ENCODE results near the gene PARD6B. TPM values are rescaled to one million over a fixed set of nuclear protein-coding genes. Genes with fewer than 3 reads are reported as not detected.

Gene PARD6B
- polyA plus RNA-seq, 1 of the 3 experiments (the other 2 are of a cell fraction) = 0.49 TPM

DNA sequence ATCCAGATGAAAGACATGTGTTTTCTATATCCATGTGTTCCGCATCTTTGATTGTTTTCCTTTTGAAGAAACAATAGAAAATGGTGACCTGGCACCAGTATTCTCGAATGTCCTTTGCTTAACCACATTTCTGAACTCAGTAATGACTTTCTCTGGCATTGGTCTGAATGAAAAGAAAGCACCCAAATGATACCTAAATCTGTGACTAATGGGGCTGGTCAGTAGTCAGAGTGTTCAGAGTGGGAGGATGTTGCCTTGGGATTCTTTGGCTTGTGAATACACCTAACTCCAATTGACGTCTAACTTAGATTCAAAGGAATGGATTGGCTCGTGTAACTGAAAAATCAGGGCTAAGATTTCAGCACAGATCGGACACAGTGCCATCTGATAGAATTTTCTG is 27.1 kb downstream of the PARD6B start:
- no peak overlapping the region for H3K27ac ChIP-seq (ENCODE audit: low read depth in 2 of 2, low read length in 1 of 2)
- H3K27me3 ChIP-seq (ENCODE audit: insufficient read depth) = no peaks in the 10 kb centered on the region
- no peak overlapping the region for H3K4me3 ChIP-seq (ENCODE audit: low read depth in 2 of 2, low read length in 1 of 2)
- H3K79me2 ChIP-seq (ENCODE audit: insufficient read depth) = no peaks in the 10 kb centered on the region
- ChIA-PET CTCF (interaction anchor here (1.3 to 1.9 kb wide), 2 partner anchors 9 to 36 kb away, joined by 3 to 7 read pairs; partner anchors contain the start of gene BCAS4), POLR2A (no interaction called here)
- no peak overlapping the region for H3K4me2 ChIP-seq
- no peak overlapping the region; the same call in 1 of the 2 replicates for H2AFZ ChIP-seq (ENCODE audit: low read depth)
- H4K20me1 ChIP-seq (ENCODE audit: insufficient read depth) = no peaks in the 10 kb centered on the region
- no peak overlapping the region for H3K9ac ChIP-seq
- H3F3A ChIP-seq (replicated peaks; ENCODE audit: insufficient read depth) = peaks cover 21% of the 10 kb centered on the region
- peaks cover 10 to 20% of the 10 kb centered on the region in 2 experiments; a peak in 3 of 4 replicates for H3K4me1 ChIP-seq (ENCODE audit: control insufficient read depth in 1 of 2, insufficient read depth in 2 of 2, low read depth in 1 of 2, low read length in 1 of 2)
- DNase-seq = no peak
- 88% methylated on average over 5 of the region's 5 CpGs for WGBS (ENCODE audit: low lambda C conversion rate)
- H3K36me3 ChIP-seq (replicated peaks in 1 of 2; ENCODE audit: control insufficient read depth in 1 of 2, insufficient read depth in 2 of 2, low read length in 1 of 2) = no peaks in the 10 kb centered on the region
- TF ChIP-seq POLR2AphosphoS5 (IDR thresholded peaks at IDR 0.05; ENCODE audit: low read depth, low read length) = no peak
- TF ChIP-seq CHD2 (IDR thresholded peaks at IDR 0.05; ENCODE audit: low read length, partially characterized antibody) = no peak
- no peak for TF ChIP-seq FOSL2 (IDR thresholded peaks at IDR 0.05; ENCODE audit: borderline replicate concordance, low read depth)
- H3K9me2 ChIP-seq = no peaks in the 10 kb centered on the region
- H3K9me3 ChIP-seq = no peaks in the 10 kb centered on the region

DNA sequence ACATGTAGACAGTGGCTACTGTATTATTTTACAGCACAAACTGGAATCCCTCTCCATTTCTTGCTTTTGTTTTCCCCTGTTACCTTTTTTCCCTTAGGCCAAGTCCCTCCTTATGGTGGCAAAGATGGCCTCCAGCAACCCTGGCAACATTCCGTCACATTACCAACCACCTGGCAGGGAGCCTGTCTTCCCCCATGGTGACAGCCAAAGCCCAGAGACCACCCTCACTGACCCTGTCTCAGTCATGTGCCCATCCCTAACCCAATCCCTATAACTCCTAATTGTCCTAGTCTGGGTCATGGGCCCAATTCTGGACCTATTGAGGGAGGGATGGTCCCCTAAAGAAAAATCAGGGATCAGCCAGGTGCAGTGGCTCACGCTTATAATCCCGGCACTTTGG is 27.6 kb downstream of the PARD6B start:
- Histone ChIP-seq H4K20me1 (ENCODE audit: insufficient read depth) (no peaks in the 10 kb centered on the region), H3K79me2 (ENCODE audit: insufficient read depth) (no peaks in the 10 kb centered on the region), H3K36me3 (replicated peaks in 1 of 2; ENCODE audit: control insufficient read depth in 1 of 2, insufficient read depth in 2 of 2, low read length in 1 of 2) (no peaks in the 10 kb centered on the region), H3K9me2 (no peaks in the 10 kb centered on the region), H3K4me1 (ENCODE audit: control insufficient read depth in 1 of 2, insufficient read depth in 2 of 2, low read depth in 1 of 2, low read length in 1 of 2) (peaks cover 10 to 20% of the 10 kb centered on the region in 2 experiments; a peak in 3 of 4 replicates), H3K27me3 (ENCODE audit: insufficient read depth) (no peaks in the 10 kb centered on the region), H3F3A (replicated peaks; ENCODE audit: insufficient read depth) (peaks cover 21% of the 10 kb centered on the region), H3K27ac (ENCODE audit: low read depth in 2 of 2, low read length in 1 of 2) (no peak overlapping the region), H2AFZ (ENCODE audit: low read depth) (no peak overlapping the region), H3K4me3 (ENCODE audit: low read depth in 2 of 2, low read length in 1 of 2) (no peak overlapping the region), H3K4me2 (no peak overlapping the region), H3K9ac (no peak overlapping the region), H3K9me3 (no peaks in the 10 kb centered on the region)
- ChIA-PET POLR2A (no interaction called here), CTCF (interaction anchor here (3.4 kb wide), 1 partner anchor 9 kb away, joined by 14 read pairs; no protein-coding TSS in a partner anchor)
- 100% methylated on average over 3 of the region's 3 CpGs for WGBS (ENCODE audit: low lambda C conversion rate)
- DNase-seq = no peak
- TF ChIP-seq GABPA (IDR thresholded peaks at IDR 0.05; ENCODE audit: low read depth) (no peak), NFIC (IDR thresholded peaks at IDR 0.05; ENCODE audit: borderline replicate concordance) (no peak), CHD2 (IDR thresholded peaks at IDR 0.05; ENCODE audit: low read length, partially characterized antibody) (no peak), MEF2A (IDR thresholded peaks at IDR 0.05; ENCODE audit: borderline replicate concordance, low read depth) (no peak), TAF1 (IDR thresholded peaks at IDR 0.05; ENCODE audit: borderline replicate concordance, low read depth, low read length) (no peak), RCOR1 (IDR thresholded peaks at IDR 0.05; ENCODE audit: low read length) (no peak), NRF1 (IDR thresholded peaks at IDR 0.05; ENCODE audit: low read depth, low read length) (no peak), MXI1 (IDR thresholded peaks at IDR 0.05; ENCODE audit: low read depth, low read length) (no peak)
- TF ChIP-seq, protein P1, sequence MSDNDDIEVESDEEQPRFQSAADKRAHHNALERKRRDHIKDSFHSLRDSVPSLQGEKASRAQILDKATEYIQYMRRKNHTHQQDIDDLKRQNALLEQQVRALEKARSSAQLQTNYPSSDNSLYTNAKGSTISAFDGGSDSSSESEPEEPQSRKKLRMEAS (IDR thresholded peaks at IDR 0.05; ENCODE audit: low read depth) = no peak

DNA sequence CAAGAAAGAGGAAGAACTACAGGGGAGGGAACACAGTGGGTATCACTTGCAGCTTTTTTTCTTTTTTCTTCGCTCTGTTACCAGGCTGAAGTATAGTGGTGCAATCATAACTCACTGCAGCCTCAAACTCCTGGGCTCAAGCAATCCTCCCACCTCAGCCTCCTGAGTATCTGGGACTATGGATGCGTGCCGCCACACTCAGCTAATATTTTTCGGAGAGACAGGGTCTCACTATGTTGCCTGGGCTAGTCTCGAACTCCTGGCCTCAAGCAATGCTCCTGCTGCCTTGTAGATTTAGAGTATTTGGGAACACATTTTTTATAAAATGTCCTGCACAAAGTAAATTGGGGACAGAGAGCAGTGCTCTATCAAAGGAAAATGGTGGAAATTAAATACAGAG is 28.3 kb downstream of the PARD6B start:
- Histone ChIP-seq H4K20me1 (ENCODE audit: insufficient read depth) (no peaks in the 10 kb centered on the region), H3K79me2 (ENCODE audit: insufficient read depth) (no peaks in the 10 kb centered on the region), H3K27me3 (ENCODE audit: insufficient read depth) (no peaks in the 10 kb centered on the region), H3F3A (replicated peaks; ENCODE audit: insufficient read depth) (peaks cover 21% of the 10 kb centered on the region), H3K4me1 (ENCODE audit: control insufficient read depth in 1 of 2, insufficient read depth in 2 of 2, low read depth in 1 of 2, low read length in 1 of 2) (peaks cover 10 to 20% of the 10 kb centered on the region in 2 experiments; a peak in 3 of 4 replicates), H3K9ac (no peak overlapping the region), H3K4me2 (no peak overlapping the region), H3K9me2 (no peaks in the 10 kb centered on the region), H3K9me3 (no peaks in the 10 kb centered on the region), H2AFZ (ENCODE audit: low read depth) (no peak overlapping the region), H3K4me3 (ENCODE audit: low read depth in 2 of 2, low read length in 1 of 2) (no peak overlapping the region), H3K27ac (ENCODE audit: low read depth in 2 of 2, low read length in 1 of 2) (no peak overlapping the region), H3K36me3 (replicated peaks in 1 of 2; ENCODE audit: control insufficient read depth in 1 of 2, insufficient read depth in 2 of 2, low read length in 1 of 2) (no peaks in the 10 kb centered on the region)
- no peak for DNase-seq
- ChIA-PET CTCF (interaction anchor here (3.4 kb wide), 1 partner anchor 10 kb away, joined by 14 read pairs; no protein-coding TSS in a partner anchor), POLR2A (no interaction called here)
- 80% methylated on average over 5 of the region's 5 CpGs for WGBS (ENCODE audit: low lambda C conversion rate)
- TF ChIP-seq MXI1 (IDR thresholded peaks at IDR 0.05; ENCODE audit: low read depth, low read length) = no peak
- TF ChIP-seq, protein P2, sequence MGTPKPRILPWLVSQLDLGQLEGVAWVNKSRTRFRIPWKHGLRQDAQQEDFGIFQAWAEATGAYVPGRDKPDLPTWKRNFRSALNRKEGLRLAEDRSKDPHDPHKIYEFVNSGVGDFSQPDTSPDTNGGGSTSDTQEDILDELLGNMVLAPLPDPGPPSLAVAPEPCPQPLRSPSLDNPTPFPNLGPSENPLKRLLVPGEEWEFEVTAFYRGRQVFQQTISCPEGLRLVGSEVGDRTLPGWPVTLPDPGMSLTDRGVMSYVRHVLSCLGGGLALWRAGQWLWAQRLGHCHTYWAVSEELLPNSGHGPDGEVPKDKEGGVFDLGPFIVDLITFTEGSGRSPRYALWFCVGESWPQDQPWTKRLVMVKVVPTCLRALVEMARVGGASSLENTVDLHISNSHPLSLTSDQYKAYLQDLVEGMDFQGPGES (IDR thresholded peaks at IDR 0.05; ENCODE audit: low read depth, low read length) = no peak
- no peak for TF ChIP-seq CHD2 (IDR thresholded peaks at IDR 0.05; ENCODE audit: low read length, partially characterized antibody)
- no peak for TF ChIP-seq YY1 (IDR thresholded peaks at IDR 0.05; ENCODE audit: low read depth)
- no peak for TF ChIP-seq RAD21 (IDR thresholded peaks at IDR 0.05; ENCODE audit: low read length)
- TF ChIP-seq NRF1 (IDR thresholded peaks at IDR 0.05; ENCODE audit: low read depth, low read length) = no peak
- TF ChIP-seq, protein P3, sequence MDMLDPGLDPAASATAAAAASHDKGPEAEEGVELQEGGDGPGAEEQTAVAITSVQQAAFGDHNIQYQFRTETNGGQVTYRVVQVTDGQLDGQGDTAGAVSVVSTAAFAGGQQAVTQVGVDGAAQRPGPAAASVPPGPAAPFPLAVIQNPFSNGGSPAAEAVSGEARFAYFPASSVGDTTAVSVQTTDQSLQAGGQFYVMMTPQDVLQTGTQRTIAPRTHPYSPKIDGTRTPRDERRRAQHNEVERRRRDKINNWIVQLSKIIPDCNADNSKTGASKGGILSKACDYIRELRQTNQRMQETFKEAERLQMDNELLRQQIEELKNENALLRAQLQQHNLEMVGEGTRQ (IDR thresholded peaks at IDR 0.05; ENCODE audit: borderline replicate concordance, low read depth, low read length) = no peak
- no peak for TF ChIP-seq FOXJ3 (CRISPR knock-in tag; IDR thresholded peaks at IDR 0.05)
- TF ChIP-seq EP300 (IDR thresholded peaks at IDR 0.05; ENCODE audit: borderline replicate concordance in 1 of 2, low read depth in 1 of 2, low read length in 1 of 2) = no peak
- no peak for TF ChIP-seq GATA2 (CRISPR knock-in tag; IDR thresholded peaks at IDR 0.05)
- TF ChIP-seq RFX5 (IDR thresholded peaks at IDR 0.05; ENCODE audit: low read length) = no peak
